GM18507 (cell line): ENCODE data around the gene TSPAN10.

ENCODE experiments used
- DNase-seq: peaks from one replicate; pipeline ENCODE4 v3.0.0; 2011; ENCODE audit warnings: low read depth; ENCODE audit not compliant: insufficient read length; ENCODE audit errors: extremely low spot score
- FAIRE-seq: peaks from 2 replicates; lab custom pipeline; 2011; peaks lifted over from hg19 to GRCh38; lab: Jason Lieb, UNC

Gene TSPAN10

DNA sequence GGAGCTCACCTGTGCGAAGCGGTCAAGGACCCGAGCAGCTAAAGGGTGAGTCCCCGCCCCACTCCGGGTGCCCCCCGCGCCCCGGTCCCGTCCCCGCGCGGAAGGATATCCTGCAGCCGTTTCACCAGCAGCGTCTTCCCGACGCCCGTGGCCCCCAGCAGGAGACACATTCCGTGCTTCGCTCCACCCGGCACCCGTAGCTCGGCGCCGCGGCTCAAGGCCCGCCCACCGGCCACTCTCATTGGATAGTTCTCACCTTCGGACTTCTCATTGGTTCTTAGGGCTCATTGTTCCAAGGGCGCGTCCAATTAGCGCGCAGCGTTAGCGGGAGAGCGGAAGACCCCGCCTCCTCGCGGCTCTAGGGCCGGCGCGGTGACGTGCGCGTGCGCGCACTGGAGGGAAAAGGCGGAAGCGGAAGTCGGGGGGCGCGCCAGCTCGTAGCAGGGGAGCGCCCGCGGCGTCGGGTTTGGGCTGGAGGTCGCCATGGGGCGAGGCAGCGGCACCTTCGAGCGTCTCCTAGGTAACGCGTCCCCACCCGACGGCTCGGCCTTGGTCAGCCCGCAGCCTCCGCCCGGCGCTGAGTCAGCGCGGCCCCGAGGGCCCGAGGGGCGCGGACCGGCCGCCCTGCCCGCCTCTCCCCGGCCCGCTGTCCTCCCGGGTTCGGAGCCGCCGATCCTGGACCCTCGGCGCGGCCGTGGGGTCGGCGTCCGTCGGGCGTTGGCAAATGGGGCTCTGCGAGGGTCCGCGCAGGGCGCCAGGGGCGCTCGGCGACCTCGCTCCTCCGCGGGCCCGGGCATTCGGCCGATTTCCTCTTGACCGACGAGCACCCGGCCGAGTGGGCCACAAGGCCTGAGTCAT lies 46.8 kb downstream of the TSPAN10 start, which contains the start of the genes ARL16 and HGS:
Gene ARL16 (minus strand): TSS at position 214 of the 858 bp plus-strand sequence. CDS start 44 bp downstream, at position 170.
Gene HGS (plus strand): TSS at position 428 of the 858 bp plus-strand sequence. CDS start 56 bp downstream, at position 484.
- DNase-seq = peak; percentile 99
- peak; percentile 98 for FAIRE-seq

DNA sequence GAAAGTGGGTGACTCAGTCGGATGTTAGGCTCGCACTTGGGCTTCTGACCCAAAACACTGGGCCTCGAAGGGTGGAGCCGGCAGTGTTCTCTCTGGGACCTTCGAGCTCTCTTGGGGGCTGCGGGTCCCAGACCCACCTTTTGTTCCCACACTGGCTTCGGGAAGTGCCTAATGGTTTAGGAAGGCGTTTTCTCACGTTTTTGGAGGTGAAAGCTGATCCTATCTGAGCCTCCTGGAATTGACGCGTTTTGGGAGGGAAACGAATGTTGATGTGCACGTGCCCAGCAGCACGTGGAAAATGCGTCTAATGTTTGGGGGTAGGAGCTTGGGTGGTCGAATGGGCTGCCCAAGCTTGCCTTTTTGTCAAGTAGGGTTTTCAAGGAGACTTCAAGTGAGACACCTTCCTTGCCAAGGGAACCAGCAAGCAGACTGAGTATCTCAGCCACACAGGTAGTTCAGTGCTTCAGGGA lies 47.5 kb downstream of the TSPAN10 start:
- DNase-seq = no peak
- no peak for FAIRE-seq

DNA sequence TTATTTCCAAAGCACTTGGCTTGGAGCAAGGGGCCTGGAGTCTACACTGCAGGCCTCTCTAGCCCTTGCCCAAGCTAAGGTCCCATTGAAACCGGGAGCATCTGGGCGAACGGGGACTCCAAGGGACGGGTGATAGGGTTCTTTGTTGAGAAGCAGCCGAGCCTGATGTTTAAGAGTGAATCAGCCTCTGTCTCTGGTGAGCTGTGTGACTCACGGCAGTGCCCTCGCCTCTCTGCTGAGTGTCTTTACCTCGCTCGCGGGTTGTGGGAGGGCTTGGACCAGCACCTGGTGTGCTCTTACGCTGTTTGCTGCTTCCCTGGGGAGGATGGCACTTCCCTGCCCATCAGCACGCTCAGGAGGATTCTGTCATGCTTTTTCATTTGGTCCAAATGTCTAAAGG lies 48.1 kb downstream of the TSPAN10 start:
- DNase-seq = no peak
- no peak for FAIRE-seq

DNA sequence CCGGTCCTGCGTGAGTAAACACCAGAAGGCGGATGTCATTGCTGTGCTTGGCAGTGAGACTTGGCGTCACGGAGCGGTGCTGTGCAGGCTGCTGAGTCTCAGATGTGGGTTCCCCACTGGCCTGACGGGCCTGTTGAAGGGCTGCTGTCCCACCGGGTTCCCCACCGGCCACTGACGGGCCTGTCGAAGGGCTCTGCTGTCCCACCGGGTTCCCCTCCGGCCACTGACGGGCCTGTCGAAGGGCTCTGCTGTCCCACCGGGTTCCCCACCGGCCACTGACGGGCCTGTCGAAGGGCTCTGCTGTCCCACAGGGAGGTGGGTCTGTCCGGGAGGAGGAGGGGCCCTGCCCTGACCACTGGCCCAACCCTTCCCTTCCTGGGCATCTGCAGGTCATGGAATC lies 49.6 kb downstream of the TSPAN10 start:
- FAIRE-seq (no peak), DNase-seq (no peak)

DNA sequence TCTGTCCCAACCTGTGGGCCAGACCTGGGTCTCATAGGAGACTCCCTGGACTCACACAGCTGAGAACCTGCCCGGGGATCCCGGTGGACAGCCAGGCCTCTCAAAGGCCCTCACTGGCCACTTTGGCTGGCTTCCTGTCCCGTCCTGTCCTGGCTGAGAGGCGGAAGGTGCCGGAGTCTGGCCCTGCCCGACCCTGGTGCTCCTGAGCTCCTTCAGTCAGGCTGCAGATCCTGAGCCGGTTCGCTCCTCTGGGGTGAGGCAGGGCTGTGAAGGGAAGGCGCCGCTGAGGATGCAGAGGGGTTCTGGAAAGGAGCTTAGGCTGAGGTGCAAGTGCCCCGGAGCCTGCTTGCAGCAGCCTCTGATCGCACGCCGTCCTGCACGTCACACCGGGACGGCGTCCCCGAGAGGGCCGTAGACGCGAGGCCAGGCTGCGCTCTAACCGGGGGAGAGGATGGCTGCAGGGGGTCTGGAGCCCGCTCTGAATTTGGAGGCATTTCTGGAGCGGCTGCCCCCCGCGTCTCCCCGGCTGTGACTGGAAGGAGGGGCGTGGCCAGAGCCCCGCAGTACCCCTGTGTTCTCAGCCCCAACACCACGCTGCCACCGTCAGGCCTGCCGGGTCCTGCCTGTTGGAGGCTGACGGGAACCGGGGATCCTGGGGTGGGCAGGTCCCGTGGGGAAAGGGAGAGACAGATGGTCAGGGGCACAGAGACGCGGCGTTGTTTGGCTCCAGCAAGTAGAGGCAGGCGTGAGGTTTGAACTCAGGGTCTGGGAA lies 51.0 kb downstream of the TSPAN10 start:
- FAIRE-seq (no peak), DNase-seq (no peak)

DNA sequence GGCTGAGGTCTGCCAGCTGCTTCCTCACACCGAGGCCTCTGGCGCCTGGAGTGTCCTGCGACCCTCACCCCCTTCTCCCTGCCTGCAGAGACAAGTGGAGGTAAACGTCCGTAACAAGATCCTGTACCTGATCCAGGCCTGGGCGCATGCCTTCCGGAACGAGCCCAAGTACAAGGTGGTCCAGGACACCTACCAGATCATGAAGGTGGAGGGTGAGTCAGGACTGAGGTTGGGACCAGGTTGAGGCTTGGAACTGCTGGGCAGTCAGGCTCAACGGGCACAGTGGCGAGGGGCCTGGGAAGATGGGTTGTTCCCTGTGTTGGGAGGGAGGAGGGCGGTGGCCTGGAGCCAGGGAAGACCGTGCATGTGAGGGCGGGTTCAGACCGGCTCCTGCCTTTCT lies 51.6 kb downstream of the TSPAN10 start:
- FAIRE-seq (no peak), DNase-seq (no peak)

DNA sequence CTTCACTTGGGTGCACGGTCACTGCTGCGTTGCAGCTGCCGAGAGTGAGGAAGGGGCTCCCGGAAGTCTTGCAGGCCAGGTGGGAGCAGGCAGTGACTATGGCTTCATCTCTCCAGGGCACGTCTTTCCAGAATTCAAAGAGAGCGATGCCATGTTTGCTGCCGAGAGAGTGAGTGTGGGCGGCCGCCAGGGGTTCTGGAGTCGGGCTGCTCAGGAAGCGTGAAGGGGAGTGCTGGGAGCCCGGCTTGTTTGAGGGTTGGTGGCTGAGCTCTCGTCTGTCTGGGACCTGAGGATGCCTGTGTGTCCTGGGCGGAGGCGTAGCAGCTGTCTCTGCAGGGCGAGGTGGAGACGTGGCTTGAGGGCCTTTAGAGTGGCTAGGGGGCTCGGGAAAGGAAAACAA lies 53.1 kb downstream of the TSPAN10 start:
- FAIRE-seq (no peak), DNase-seq (no peak)

DNA sequence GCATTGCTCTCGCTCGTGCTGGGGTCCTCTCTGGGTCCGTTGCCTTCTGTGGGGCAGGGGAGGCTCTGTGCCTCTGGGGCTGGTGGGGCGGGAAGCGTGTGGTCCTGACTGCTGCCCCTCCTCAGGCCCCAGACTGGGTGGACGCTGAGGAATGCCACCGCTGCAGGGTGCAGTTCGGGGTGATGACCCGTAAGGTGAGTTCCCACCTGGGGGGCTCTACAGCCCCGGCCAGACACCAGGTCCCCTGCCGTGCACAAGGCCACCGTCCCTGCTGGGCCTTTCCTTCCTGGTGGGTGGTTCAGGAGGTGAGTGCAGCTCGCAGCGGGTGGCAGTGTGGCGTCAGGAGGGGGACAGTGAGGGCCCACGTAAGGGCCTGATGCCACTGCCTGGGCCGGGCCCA lies 53.6 kb downstream of the TSPAN10 start:
- FAIRE-seq (no peak), DNase-seq (no peak)

DNA sequence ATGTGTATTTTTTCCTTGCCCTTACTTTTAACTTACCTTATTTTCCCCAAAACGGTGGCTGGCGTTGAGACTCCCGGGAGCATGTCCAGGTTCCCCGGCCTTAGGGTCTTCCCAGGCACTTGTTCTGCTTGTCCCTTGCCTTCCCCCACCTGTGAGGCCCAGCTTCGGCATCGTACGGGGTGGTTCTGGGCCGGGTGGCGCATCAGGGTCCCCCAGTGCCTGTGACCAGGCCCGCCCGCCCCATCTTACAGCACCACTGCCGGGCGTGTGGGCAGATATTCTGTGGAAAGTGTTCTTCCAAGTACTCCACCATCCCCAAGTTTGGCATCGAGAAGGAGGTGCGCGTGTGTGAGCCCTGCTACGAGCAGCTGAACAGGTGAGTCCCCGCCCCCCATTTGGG lies 54.2 kb downstream of the TSPAN10 start:
- DNase-seq (no peak), FAIRE-seq (no peak)

DNA sequence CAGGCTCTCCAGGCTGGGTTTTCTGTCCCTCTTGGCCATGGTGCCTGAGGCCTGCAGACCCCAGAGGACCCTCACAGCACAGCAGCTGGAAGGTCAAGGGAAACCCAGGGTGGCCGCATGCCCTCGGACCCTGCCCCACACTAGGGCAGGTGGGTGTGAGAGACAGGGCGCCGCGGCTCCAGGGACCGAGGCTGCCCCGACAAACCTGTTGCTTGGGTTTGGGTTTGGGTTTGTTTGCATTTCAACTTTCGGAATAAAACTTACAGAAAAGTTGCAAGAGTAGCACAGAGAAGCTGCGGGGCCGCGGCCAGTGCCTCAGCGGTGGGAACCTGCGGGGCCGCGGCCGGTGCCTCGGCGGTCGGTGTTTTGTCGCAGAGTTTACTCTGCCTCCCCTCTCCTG lies 54.6 kb downstream of the TSPAN10 start:
- DNase-seq (no peak), FAIRE-seq (no peak)

DNA sequence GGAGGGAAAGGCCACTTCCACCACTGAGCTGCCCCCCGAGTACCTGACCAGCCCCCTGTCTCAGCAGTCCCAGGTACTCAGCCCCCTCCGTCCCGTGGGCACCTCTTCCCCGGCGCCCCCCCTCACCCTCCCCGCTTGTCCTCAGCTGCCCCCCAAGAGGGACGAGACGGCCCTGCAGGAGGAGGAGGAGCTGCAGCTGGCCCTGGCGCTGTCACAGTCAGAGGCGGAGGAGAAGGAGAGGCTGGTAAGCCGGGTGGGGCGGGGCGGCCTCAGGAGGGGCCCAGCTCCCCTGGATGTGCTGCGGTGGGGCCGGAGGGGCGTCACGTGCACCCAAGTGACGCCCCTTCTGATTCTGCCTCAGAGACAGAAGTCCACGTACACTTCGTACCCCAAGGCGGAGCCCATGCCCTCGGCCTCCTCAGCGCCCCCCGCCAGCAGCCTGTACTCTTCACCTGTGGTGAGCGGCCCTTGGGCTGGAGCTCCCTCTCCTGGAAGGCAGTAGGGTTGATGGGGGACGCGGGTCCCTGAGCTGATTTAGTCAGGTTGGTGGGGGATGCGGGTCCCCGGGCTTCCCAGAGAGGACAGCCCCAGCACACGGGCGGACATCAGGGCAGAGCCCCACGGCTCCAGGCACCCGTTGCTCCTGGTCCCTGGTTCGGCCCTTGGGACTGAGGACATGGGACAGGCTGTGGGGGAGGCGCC lies 56.7 kb downstream of the TSPAN10 start:
- FAIRE-seq (no peak), DNase-seq (no peak)

DNA sequence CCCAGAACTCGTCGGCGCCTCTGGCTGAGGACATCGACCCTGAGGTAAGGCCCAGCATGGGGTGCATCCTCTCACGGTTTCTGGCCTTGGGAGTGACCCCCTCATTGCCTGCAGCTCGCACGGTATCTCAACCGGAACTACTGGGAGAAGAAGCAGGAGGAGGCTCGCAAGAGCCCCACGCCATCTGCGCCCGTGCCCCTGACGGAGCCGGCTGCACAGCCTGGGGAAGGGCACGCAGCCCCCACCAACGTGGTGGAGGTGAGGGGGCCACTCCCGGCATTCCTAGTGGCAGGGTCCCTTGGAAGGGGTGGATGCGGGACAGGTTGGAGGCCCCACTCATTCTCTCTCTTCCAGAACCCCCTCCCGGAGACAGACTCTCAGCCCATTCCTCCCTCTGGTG lies 57.8 kb downstream of the TSPAN10 start:
- no peak for FAIRE-seq
- no peak for DNase-seq

DNA sequence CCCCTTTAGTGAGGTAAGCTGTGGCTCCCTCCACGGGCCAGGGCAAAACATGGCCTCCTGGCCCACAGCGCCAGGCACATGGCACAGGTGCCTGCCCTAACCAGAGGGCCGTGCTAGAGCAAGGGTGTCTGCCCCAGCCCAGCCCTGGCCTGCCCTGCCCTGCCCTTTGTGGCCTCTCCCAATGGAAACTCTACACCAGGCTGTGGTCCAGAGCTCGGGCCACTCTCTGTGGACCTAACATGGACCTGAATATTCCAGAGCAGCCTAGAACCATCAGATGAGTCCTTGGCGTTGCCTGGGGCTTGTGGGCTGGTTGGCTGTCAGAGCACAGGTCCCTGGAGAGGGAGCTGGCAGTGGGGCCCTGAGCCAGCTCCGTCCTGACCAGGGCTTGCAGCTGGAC lies 58.2 kb downstream of the TSPAN10 start:
- no peak for FAIRE-seq
- no peak for DNase-seq

DNA sequence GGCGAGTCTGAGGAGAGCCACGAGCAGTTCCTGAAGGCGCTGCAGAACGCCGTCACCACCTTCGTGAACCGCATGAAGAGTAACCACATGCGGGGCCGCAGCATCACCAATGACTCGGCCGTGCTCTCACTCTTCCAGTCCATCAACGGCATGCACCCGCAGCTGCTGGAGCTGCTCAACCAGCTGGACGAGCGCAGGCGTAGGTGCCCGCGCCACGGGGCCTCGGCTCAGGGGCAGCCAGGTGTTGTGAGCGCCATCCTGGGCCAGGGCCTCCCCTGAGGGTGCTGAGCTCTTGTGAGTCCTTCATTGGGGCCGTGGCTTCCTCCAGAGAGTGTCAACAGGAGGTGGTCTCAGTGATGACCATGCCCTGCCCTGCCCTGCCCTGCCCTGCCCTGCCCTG lies 58.8 kb downstream of the TSPAN10 start:
- FAIRE-seq (no peak), DNase-seq (no peak)

DNA sequence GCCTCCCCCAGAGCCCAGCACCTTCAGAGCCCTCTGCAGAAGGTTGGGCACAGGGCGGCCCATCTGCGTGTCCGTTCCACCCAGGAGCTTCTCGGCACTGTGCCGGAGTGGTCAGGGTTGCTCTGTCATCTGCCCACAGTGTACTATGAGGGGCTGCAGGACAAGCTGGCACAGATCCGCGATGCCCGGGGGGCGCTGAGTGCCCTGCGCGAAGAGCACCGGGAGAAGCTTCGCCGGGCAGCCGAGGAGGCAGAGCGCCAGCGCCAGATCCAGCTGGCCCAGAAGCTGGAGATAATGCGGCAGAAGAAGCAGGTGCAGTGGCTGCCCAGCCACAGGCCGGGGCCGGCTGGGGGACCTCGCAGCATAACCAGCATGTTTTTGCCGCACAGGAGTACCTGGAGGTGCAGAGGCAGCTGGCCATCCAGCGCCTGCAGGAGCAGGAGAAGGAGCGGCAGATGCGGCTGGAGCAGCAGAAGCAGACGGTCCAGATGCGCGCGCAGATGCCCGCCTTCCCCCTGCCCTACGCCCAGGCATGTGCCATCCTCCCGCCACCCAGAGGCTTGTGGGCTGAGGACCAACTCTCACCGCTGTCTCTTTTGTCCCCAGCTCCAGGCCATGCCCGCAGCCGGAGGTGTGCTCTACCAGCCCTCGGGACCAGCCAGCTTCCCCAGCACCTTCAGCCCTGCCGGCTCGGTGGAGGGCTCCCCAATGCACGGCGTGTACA lies 59.4 kb downstream of the TSPAN10 start:
- FAIRE-seq (no peak), DNase-seq (no peak)

DNA sequence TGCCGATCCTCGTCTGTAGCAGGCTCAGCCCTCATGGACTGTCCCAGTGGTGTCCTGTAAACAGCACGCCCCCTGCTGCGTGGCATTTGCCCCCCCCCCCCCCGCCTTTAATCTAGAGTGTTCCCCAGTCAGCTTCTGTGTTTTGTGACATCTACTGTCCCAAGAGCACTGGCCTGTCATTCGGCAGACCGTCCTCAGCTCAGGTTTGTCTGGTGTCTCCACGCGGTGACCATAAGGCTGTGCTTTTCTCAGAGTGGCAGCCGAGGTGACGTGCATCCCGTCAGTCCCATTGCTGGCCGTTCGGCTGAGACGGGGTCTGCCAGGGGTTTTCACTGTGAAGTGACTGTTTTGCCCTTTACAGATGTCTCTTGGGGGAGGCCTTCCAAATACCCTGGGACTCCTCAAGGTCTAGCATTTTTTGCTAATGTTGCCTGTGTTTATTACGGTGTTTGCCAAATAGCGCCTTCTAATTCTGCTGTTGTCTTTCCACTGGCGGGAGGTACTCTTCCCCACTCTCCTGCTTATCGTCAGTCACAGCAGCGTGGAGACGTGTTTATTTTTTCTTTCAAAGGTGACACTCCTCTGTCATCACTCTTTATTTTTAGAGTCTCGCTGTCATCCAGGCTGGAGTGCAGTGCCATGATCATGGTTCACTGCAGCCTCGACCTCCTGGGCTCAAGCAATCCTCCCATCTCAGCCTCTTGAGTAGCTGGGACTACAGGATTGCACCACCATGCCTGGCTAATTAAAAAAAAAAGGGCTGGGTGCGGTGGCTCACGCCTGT lies 60.5 kb downstream of the TSPAN10 start:
- DNase-seq (no peak), FAIRE-seq (no peak)
